Measurements from ENCODE around the gene ACE.

ACE gene

GRCh38 chr17:63498626-63499195, 21.9 kb downstream of the ACE start:
- DNase-seq, result no peak
- intact Hi-C loops (cut with DNase I), result no loop called here

- intact Hi-C loops (cut with DNase I), result no loop called here
- DNase-seq, result no peak
These were observed 23.9 kb downstream of the ACE start for GRCh38 chr17:63500543-63501390.

GRCh38 chr17:63503341-63503705, 26.5 kb downstream of the ACE start:
- intact Hi-C loops (cut with DNase I), result no loop called here
- DNase-seq, result no peak

- DNase-seq, result no peak
- intact Hi-C loops (cut with DNase I), result no loop called here
These were observed 27.4 kb downstream of the ACE start for GRCh38 chr17:63504261-63504660.

- DNase-seq, result no peak
- intact Hi-C loops (cut with DNase I), result no loop called here
These were observed 28.5 kb downstream of the ACE start for GRCh38 chr17:63505341-63505740.

GRCh38 chr17:63506627-63507026, 29.8 kb downstream of the ACE start:
- intact Hi-C loops (cut with DNase I), result no loop called here

GRCh38 chr17:63511331-63511730, 34.5 kb downstream of the ACE start:
- intact Hi-C loops (cut with DNase I), result no loop called here
- no peak for DNase-seq

More at GRCh38 chr17:63506627-63507026, 29.8 kb downstream of the ACE start:
- no peak for DNase-seq

- DNase-seq, result no peak
- intact Hi-C loops (cut with DNase I), result no loop called here
These were observed 35.5 kb downstream of the ACE start for GRCh38 chr17:63512388-63512787.

- DNase-seq, result no peak
These were observed 36.2 kb downstream of the ACE start for GRCh38 chr17:63512896-63513644.

GRCh38 chr17:63514477-63514876, 37.6 kb downstream of the ACE start:
- intact Hi-C loops (cut with DNase I), result no loop called here
- DNase-seq, result no peak

More at GRCh38 chr17:63512896-63513644, 36.2 kb downstream of the ACE start:
- intact Hi-C loops (cut with DNase I), result no loop called here

GRCh38 chr17:63514974-63515373, 38.1 kb downstream of the ACE start:
- intact Hi-C loops (cut with DNase I), result no loop called here
- no peak for DNase-seq

- no peak for DNase-seq
- intact Hi-C loops (cut with DNase I), result no loop called here
These were observed 38.6 kb downstream of the ACE start for GRCh38 chr17:63515426-63515825.

GRCh38 chr17:63516910-63517824, 40.3 kb downstream of the ACE start:
- no peak for DNase-seq
- intact Hi-C loops (cut with DNase I), result no loop called here

GRCh38 chr17:63517825-63518534, 41.1 kb downstream of the ACE start:
- intact Hi-C loops (cut with DNase I), result no loop called here
- DNase-seq, result no peak

GRCh38 chr17:63519116-63519881, 42.4 kb downstream of the ACE start:
- no peak for DNase-seq
- intact Hi-C loops (cut with DNase I), result no loop called here

- DNase-seq, result no peak
These were observed 43.4 kb downstream of the ACE start for GRCh38 chr17:63519972-63520882.

More at GRCh38 chr17:63519972-63520882, 43.4 kb downstream of the ACE start:
- intact Hi-C loops (cut with DNase I), result loop anchor here (10.0 kb wide), 1 partner anchor 75 kb away; the partner anchor contains the start of gene CYB561
